ENCODE measurements around the gene TMEM178B.

Gene TMEM178B

GRCh38 chr7:141370178-141370577 lies 296.3 kb downstream of the TMEM178B start:
- Histone ChIP-seq H3K4me2 (ENCODE audit: low read length) (no peak overlapping the region), H3K36me3 (ENCODE audit: control insufficient read depth, low read length) (no peaks in the 10 kb centered on the region), H3F3A (ENCODE audit: control insufficient read depth, insufficient read depth) (no peaks in the 10 kb centered on the region), H3K9me3 (ENCODE audit: control insufficient read depth, insufficient read depth, low read length) (no peaks in the 10 kb centered on the region), H3K79me2 (ENCODE audit: control insufficient read depth, low read length) (no peaks in the 10 kb centered on the region), H4K20me1 (ENCODE audit: control insufficient read depth, insufficient read depth, low read depth, low read length) (no peaks in the 10 kb centered on the region), H3K27me3 (ENCODE audit: control insufficient read depth, low read length) (no peaks in the 10 kb centered on the region), H3K4me1 (ENCODE audit: control insufficient read depth, low read length) (peaks cover 57% of the 10 kb centered on the region), H3K27ac (ENCODE audit: low read depth, low read length) (no peak overlapping the region), H3K9me2 (replicated peaks; ENCODE audit: control insufficient read depth, low read length) (no peaks in the 10 kb centered on the region), H3K4me3 (ENCODE audit: low read length) (no peak overlapping the region)
- no peak for TF ChIP-seq EZH2phosphoT487 (IDR thresholded peaks at IDR 0.05; ENCODE audit: borderline replicate concordance, low read length)
- TF ChIP-seq, protein P1, sequence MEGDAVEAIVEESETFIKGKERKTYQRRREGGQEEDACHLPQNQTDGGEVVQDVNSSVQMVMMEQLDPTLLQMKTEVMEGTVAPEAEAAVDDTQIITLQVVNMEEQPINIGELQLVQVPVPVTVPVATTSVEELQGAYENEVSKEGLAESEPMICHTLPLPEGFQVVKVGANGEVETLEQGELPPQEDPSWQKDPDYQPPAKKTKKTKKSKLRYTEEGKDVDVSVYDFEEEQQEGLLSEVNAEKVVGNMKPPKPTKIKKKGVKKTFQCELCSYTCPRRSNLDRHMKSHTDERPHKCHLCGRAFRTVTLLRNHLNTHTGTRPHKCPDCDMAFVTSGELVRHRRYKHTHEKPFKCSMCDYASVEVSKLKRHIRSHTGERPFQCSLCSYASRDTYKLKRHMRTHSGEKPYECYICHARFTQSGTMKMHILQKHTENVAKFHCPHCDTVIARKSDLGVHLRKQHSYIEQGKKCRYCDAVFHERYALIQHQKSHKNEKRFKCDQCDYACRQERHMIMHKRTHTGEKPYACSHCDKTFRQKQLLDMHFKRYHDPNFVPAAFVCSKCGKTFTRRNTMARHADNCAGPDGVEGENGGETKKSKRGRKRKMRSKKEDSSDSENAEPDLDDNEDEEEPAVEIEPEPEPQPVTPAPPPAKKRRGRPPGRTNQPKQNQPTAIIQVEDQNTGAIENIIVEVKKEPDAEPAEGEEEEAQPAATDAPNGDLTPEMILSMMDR (IDR thresholded peaks at IDR 0.05; ENCODE audit: low read depth, low read length, poor library complexity, severe bottlenecking) = no peak

- no peaks in the 10 kb centered on the region for H4K20me1 ChIP-seq (ENCODE audit: control insufficient read depth, insufficient read depth, low read depth, low read length)
- H3K9me2 ChIP-seq (replicated peaks; ENCODE audit: control insufficient read depth, low read length) = no peaks in the 10 kb centered on the region
- no peak overlapping the region for H3K4me3 ChIP-seq (ENCODE audit: low read length)
- H3K4me1 ChIP-seq (ENCODE audit: control insufficient read depth, low read length) = peaks cover 61% of the 10 kb centered on the region
- no peak overlapping the region for H3K4me2 ChIP-seq (ENCODE audit: low read length)
- no peaks in the 10 kb centered on the region for H3K9me3 ChIP-seq (ENCODE audit: control insufficient read depth, insufficient read depth, low read length)
- no peaks in the 10 kb centered on the region for H3K79me2 ChIP-seq (ENCODE audit: control insufficient read depth, low read length)
- H3K27me3 ChIP-seq (ENCODE audit: control insufficient read depth, low read length) = no peaks in the 10 kb centered on the region
- no peaks in the 10 kb centered on the region for H3K36me3 ChIP-seq (ENCODE audit: control insufficient read depth, low read length)
- TF ChIP-seq EZH2phosphoT487 (IDR thresholded peaks at IDR 0.05; ENCODE audit: borderline replicate concordance, low read length) = no peak
- TF ChIP-seq, protein P1 (IDR thresholded peaks at IDR 0.05; ENCODE audit: low read depth, low read length, poor library complexity, severe bottlenecking) = no peak
- no peak overlapping the region for H3K27ac ChIP-seq (ENCODE audit: low read depth, low read length)
- no peaks in the 10 kb centered on the region for H3F3A ChIP-seq (ENCODE audit: control insufficient read depth, insufficient read depth)
Observed at GRCh38 chr7:141370650-141371049, 296.8 kb downstream of the TMEM178B start.

- Histone ChIP-seq H3K4me3 (ENCODE audit: low read length) (peak overlapping the region; percentile 39), H3K27me3 (ENCODE audit: control insufficient read depth, low read length) (no peaks in the 10 kb centered on the region), H3K9me2 (replicated peaks; ENCODE audit: control insufficient read depth, low read length) (no peaks in the 10 kb centered on the region), H3K79me2 (ENCODE audit: control insufficient read depth, low read length) (no peaks in the 10 kb centered on the region), H3K4me2 (ENCODE audit: low read length) (peak overlapping the region; percentile 55), H3K4me1 (ENCODE audit: control insufficient read depth, low read length) (peaks cover 61% of the 10 kb centered on the region), H3K36me3 (ENCODE audit: control insufficient read depth, low read length) (no peaks in the 10 kb centered on the region), H3F3A (ENCODE audit: control insufficient read depth, insufficient read depth) (no peaks in the 10 kb centered on the region), H3K27ac (ENCODE audit: low read depth, low read length) (peak overlapping the region; percentile 71), H4K20me1 (ENCODE audit: control insufficient read depth, insufficient read depth, low read depth, low read length) (no peaks in the 10 kb centered on the region), H3K9me3 (ENCODE audit: control insufficient read depth, insufficient read depth, low read length) (no peaks in the 10 kb centered on the region)
- TF ChIP-seq EZH2phosphoT487 (IDR thresholded peaks at IDR 0.05; ENCODE audit: borderline replicate concordance, low read length) = no peak
- TF ChIP-seq, protein P1 (IDR thresholded peaks at IDR 0.05; ENCODE audit: low read depth, low read length, poor library complexity, severe bottlenecking) = no peak
Observed at GRCh38 chr7:141374425-141374824, 300.6 kb downstream of the TMEM178B start.

All from DOHH2 (cell line).